Spleen (tissue), 7 donors: Measurements from ENCODE around the gene GAS2.

ENCODE experiments used
- CTCF ChIP-seq, 11 experiments: fragments of 200-600 bp in 7 of 11; fragments of 450-650 bp in 4 of 11; sonication (generic) in 4 of 11; IDR thresholded peaks in 8 of 11; conservative IDR thresholded peaks in 3 of 11; 1 replicate in 7 of 11; 2 replicates in 4 of 11; pipeline versions ENCODE4 v1.4.0 to v1.8.0; 2016 to 2021; ENCODE audit warnings: antibody characterized with exemption in 11 of 11, inconsistent platforms in 4 of 11, mild to moderate bottlenecking in 1 of 11
- POLR2A ChIP-seq, 3 donors: fragments of 450-650 bp; IDR thresholded peaks; one replicate each; pipeline ENCODE4 v1.5.1; 2017; ENCODE audit warnings: antibody characterized with exemption in 3 of 3, mild to moderate bottlenecking in 1 of 3
- donor health status: DM: no; HTN: no; CAD: no; lungs with moderate emphysema.
- donor health status: DM: no; HTN: no; CAD: no.
- donor health status: DM: no; HTN: no; CAD: no.

GRCh38 chr11:22764735-22765134, 98.3 kb downstream of the GAS2 start:
- TF ChIP-seq POLR2A (IDR thresholded peaks at IDR 0.05) (no peak), CTCF (IDR thresholded peaks at IDR 0.05 in 8 of 11, conservative IDR thresholded peaks at IDR 0.05 in 3 of 11) (no peak)
